GM19099 (cell line): ENCODE measurements around the gene ADAM22.

ENCODE experiments used
- POLR2A ChIP-seq: IDR thresholded peaks from 3 replicates; pipeline ENCODE4 v1.6.1; 2011; ENCODE audit warnings: low read depth; ENCODE audit not compliant: insufficient read length; ENCODE audit errors: extremely low read depth

Gene ADAM22

GRCh38 chr7:88115258-88115796, 181.3 kb downstream of the ADAM22 start:
- no peak for TF ChIP-seq POLR2A

- no peak for TF ChIP-seq POLR2A
These were observed 181.8 kb downstream of the ADAM22 start for GRCh38 chr7:88115816-88116215.

- TF ChIP-seq POLR2A = no peak
These were observed 182.3 kb downstream of the ADAM22 start for GRCh38 chr7:88116235-88116795.

GRCh38 chr7:88117325-88117724, 183.3 kb downstream of the ADAM22 start:
- TF ChIP-seq POLR2A = no peak

- TF ChIP-seq POLR2A = no peak
These were observed 187.3 kb downstream of the ADAM22 start for GRCh38 chr7:88121335-88121734.

- no peak for TF ChIP-seq POLR2A
These were observed 193.7 kb downstream of the ADAM22 start for GRCh38 chr7:88127637-88128290.

GRCh38 chr7:88132725-88133124, 198.7 kb downstream of the ADAM22 start:
- no peak for TF ChIP-seq POLR2A

GRCh38 chr7:88140947-88141346, 206.9 kb downstream of the ADAM22 start:
- TF ChIP-seq POLR2A = no peak

GRCh38 chr7:88141479-88141878, 207.4 kb downstream of the ADAM22 start:
- no peak for TF ChIP-seq POLR2A

- TF ChIP-seq POLR2A = no peak
These were observed 207.9 kb downstream of the ADAM22 start for GRCh38 chr7:88141953-88142352.

GRCh38 chr7:88146616-88147015, 212.6 kb downstream of the ADAM22 start:
- TF ChIP-seq POLR2A = no peak

GRCh38 chr7:88147341-88147740, 213.3 kb downstream of the ADAM22 start:
- TF ChIP-seq POLR2A = no peak

GRCh38 chr7:88147949-88148348, 213.9 kb downstream of the ADAM22 start:
- no peak for TF ChIP-seq POLR2A

- no peak for TF ChIP-seq POLR2A
These were observed 216.0 kb downstream of the ADAM22 start for GRCh38 chr7:88150033-88150432.

- no peak for TF ChIP-seq POLR2A
These were observed 217.2 kb downstream of the ADAM22 start for GRCh38 chr7:88151119-88151790.

- TF ChIP-seq POLR2A = no peak
These were observed 219.3 kb downstream of the ADAM22 start for GRCh38 chr7:88153378-88153777.

- no peak for TF ChIP-seq POLR2A
These were observed 221.7 kb downstream of the ADAM22 start for GRCh38 chr7:88155756-88156155.

GRCh38 chr7:88156356-88156755, 222.3 kb downstream of the ADAM22 start:
- no peak for TF ChIP-seq POLR2A
